ENCODE measurements around the gene LRRC1. TPM values are rescaled to one million over a fixed set of nuclear protein-coding genes. Genes with fewer than 3 reads are reported as not detected.
A peak's percentile ranks its signal among the peaks of the same experiment; 100 is the strongest.

The LRRC1 gene
- total RNA-seq, 1 donor from 2014 or later = 7.5 TPM

- H3K27ac Mint-ChIP-seq (ENCODE audit: unreplicated experiment) = peak overlapping the region; percentile 10
- no peaks in the 10 kb centered on the region for H3K9me3 Mint-ChIP-seq (ENCODE audit: unreplicated experiment)
- H3K36me3 Mint-ChIP-seq (ENCODE audit: low read depth, unreplicated experiment) = no peaks in the 10 kb centered on the region
- peaks cover 3% of the 10 kb centered on the region for H3K27me3 Mint-ChIP-seq (ENCODE audit: unreplicated experiment)
- no peak overlapping the region for H3K4me3 Mint-ChIP-seq (ENCODE audit: unreplicated experiment)
- peaks cover 36% of the 10 kb centered on the region for H3K4me1 Mint-ChIP-seq (ENCODE audit: unreplicated experiment)
- DNase-seq (ENCODE audit: low spot score) = no peak
- no peak for TF ChIP-seq CTCF (IDR thresholded peaks at IDR 0.05; ENCODE audit: unreplicated experiment)
Measured at GRCh38 chr6:53813801-53814200, 19.0 kb downstream of the LRRC1 start.

- TF ChIP-seq CTCF (IDR thresholded peaks at IDR 0.05; ENCODE audit: unreplicated experiment) = no peak
- no peaks in the 10 kb centered on the region for H3K9me3 Mint-ChIP-seq (ENCODE audit: unreplicated experiment)
- DNase-seq (ENCODE audit: low spot score) = no peak
- no peak overlapping the region for H3K4me3 Mint-ChIP-seq (ENCODE audit: unreplicated experiment)
- H3K4me1 Mint-ChIP-seq (ENCODE audit: unreplicated experiment) = peaks cover 34% of the 10 kb centered on the region
- H3K36me3 Mint-ChIP-seq (ENCODE audit: low read depth, unreplicated experiment) = no peaks in the 10 kb centered on the region
- H3K27me3 Mint-ChIP-seq (ENCODE audit: unreplicated experiment) = peaks cover 3% of the 10 kb centered on the region
- H3K27ac Mint-ChIP-seq (ENCODE audit: unreplicated experiment) = no peak overlapping the region
Measured at GRCh38 chr6:53814353-53814752, 19.5 kb downstream of the LRRC1 start.

- Mint-ChIP-seq H3K9me3 (ENCODE audit: unreplicated experiment) (no peaks in the 10 kb centered on the region), H3K27ac (ENCODE audit: unreplicated experiment) (no peak overlapping the region), H3K27me3 (ENCODE audit: unreplicated experiment) (peaks cover 3% of the 10 kb centered on the region), H3K4me3 (ENCODE audit: unreplicated experiment) (no peak overlapping the region), H3K4me1 (ENCODE audit: unreplicated experiment) (peaks cover 26% of the 10 kb centered on the region), H3K36me3 (ENCODE audit: low read depth, unreplicated experiment) (no peaks in the 10 kb centered on the region)
- no peak for DNase-seq (ENCODE audit: low spot score)
- no peak for TF ChIP-seq CTCF (IDR thresholded peaks at IDR 0.05; ENCODE audit: unreplicated experiment)
Measured at GRCh38 chr6:53815381-53816119, 20.7 kb downstream of the LRRC1 start.

- Mint-ChIP-seq H3K27me3 (ENCODE audit: unreplicated experiment) (no peaks in the 10 kb centered on the region), H3K4me1 (ENCODE audit: unreplicated experiment) (peaks cover 10% of the 10 kb centered on the region), H3K9me3 (ENCODE audit: unreplicated experiment) (no peaks in the 10 kb centered on the region), H3K36me3 (ENCODE audit: low read depth, unreplicated experiment) (no peaks in the 10 kb centered on the region), H3K4me3 (ENCODE audit: unreplicated experiment) (no peak overlapping the region), H3K27ac (ENCODE audit: unreplicated experiment) (no peak overlapping the region)
- DNase-seq (ENCODE audit: low spot score) = no peak
- TF ChIP-seq CTCF (IDR thresholded peaks at IDR 0.05; ENCODE audit: unreplicated experiment) = no peak
Measured at GRCh38 chr6:53818858-53819609, 24.2 kb downstream of the LRRC1 start.
